Measurements from ENCODE around the gene NT5DC3. TPM values are rescaled to one million over a fixed set of nuclear protein-coding genes. Genes with fewer than 3 reads are reported as not detected.

NT5DC3 gene
- total RNA-seq, 1 experiment from 2014 or later: 12.5 TPM

DNA sequence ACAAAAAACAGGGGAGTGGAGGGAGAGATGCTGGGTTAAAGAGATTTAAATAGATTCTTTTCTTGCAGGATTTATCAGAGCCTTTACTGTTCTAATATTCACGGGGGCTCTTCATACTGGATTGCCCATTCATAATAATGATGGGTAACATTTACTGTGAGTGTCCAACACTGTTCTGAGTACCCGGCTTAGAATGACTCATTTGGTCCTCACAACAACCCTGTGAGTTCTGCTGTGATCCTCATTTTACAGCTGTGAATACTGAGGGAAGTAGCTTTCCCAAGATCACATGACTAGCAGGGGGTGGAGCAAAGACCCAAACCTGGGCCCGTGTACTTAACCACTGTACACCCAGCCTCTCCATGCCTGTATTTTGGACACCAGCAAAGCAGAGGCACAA, 113.4 kb downstream of the NT5DC3 start:
- no peak for ATAC-seq
- CTCF ChIA-PET: no interaction called here

GRCh38 chr12:103725398-103725797, 115.6 kb downstream of the NT5DC3 start:
- ChIA-PET CTCF (interaction anchor here (3.3 kb wide), 1 partner anchor 92 kb away, joined by 14 read pairs; no protein-coding TSS in a partner anchor), POLR2A (no interaction called here)
- DNase-seq (ENCODE audit: low spot score): no peak
- Mint-ChIP-seq H3K36me3 (no peaks in the 10 kb centered on the region), H3K4me1 (no peaks in the 10 kb centered on the region), H3K27ac (no peak overlapping the region), H3K9me3 (no peaks in the 10 kb centered on the region), H3K27me3 (ENCODE audit: low read depth) (no peaks in the 10 kb centered on the region; the same call in 1 of the 2 replicates), H3K4me3 (no peak overlapping the region)
- no peak for ATAC-seq
- no peak for TF ChIP-seq ATF1 (CRISPR knock-in tag; IDR thresholded peaks at IDR 0.05)
- no peak for TF ChIP-seq TEAD4 (CRISPR knock-in tag; IDR thresholded peaks at IDR 0.05)
- no peak for TF ChIP-seq ZBTB21 (CRISPR knock-in tag; IDR thresholded peaks at IDR 0.05; ENCODE audit: borderline replicate concordance)
- TF ChIP-seq, protein P1, sequence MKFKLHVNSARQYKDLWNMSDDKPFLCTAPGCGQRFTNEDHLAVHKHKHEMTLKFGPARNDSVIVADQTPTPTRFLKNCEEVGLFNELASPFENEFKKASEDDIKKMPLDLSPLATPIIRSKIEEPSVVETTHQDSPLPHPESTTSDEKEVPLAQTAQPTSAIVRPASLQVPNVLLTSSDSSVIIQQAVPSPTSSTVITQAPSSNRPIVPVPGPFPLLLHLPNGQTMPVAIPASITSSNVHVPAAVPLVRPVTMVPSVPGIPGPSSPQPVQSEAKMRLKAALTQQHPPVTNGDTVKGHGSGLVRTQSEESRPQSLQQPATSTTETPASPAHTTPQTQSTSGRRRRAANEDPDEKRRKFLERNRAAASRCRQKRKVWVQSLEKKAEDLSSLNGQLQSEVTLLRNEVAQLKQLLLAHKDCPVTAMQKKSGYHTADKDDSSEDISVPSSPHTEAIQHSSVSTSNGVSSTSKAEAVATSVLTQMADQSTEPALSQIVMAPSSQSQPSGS (CRISPR knock-in tag; IDR thresholded peaks at IDR 0.05; ENCODE audit: borderline replicate concordance, low read depth): no peak
- TF ChIP-seq USF2 (CRISPR knock-in tag; IDR thresholded peaks at IDR 0.05): no peak
- TF ChIP-seq, protein P2, sequence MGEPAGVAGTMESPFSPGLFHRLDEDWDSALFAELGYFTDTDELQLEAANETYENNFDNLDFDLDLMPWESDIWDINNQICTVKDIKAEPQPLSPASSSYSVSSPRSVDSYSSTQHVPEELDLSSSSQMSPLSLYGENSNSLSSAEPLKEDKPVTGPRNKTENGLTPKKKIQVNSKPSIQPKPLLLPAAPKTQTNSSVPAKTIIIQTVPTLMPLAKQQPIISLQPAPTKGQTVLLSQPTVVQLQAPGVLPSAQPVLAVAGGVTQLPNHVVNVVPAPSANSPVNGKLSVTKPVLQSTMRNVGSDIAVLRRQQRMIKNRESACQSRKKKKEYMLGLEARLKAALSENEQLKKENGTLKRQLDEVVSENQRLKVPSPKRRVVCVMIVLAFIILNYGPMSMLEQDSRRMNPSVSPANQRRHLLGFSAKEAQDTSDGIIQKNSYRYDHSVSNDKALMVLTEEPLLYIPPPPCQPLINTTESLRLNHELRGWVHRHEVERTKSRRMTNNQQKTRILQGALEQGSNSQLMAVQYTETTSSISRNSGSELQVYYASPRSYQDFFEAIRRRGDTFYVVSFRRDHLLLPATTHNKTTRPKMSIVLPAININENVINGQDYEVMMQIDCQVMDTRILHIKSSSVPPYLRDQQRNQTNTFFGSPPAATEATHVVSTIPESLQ (CRISPR knock-in tag; IDR thresholded peaks at IDR 0.05): no peak
- no peak for TF ChIP-seq NFE2L1 (CRISPR knock-in tag; IDR thresholded peaks at IDR 0.05)
- TF ChIP-seq JAZF1 (CRISPR knock-in tag; IDR thresholded peaks at IDR 0.05): no peak
- TF ChIP-seq ZNF532 (CRISPR knock-in tag; IDR thresholded peaks at IDR 0.05; ENCODE audit: borderline replicate concordance): no peak
- TF ChIP-seq ZNF423 (CRISPR knock-in tag; IDR thresholded peaks at IDR 0.05): no peak
- TF ChIP-seq, protein P3, sequence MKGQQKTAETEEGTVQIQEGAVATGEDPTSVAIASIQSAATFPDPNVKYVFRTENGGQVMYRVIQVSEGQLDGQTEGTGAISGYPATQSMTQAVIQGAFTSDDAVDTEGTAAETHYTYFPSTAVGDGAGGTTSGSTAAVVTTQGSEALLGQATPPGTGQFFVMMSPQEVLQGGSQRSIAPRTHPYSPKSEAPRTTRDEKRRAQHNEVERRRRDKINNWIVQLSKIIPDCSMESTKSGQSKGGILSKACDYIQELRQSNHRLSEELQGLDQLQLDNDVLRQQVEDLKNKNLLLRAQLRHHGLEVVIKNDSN (CRISPR knock-in tag; IDR thresholded peaks at IDR 0.05): no peak
- TF ChIP-seq CTCF (IDR thresholded peaks at IDR 0.05): no peak

More for the DNA sequence above, 113.4 kb downstream of the NT5DC3 start:
- Mint-ChIP-seq H3K4me3 (no peak overlapping the region), H3K9me3 (peaks cover 18% of the 10 kb centered on the region), H3K36me3 (peaks cover 9% of the 10 kb centered on the region), H3K4me1 (no peaks in the 10 kb centered on the region), H3K27ac (no peak overlapping the region), H3K27me3 (ENCODE audit: low read depth) (peaks cover 2% of the 10 kb centered on the region; the same call in 1 of the 2 replicates)
- no peak for DNase-seq (ENCODE audit: low spot score)
- TF ChIP-seq USF2 (CRISPR knock-in tag; IDR thresholded peaks at IDR 0.05) (0 out of 2 replicates have a peak, but pooled peaks have one; percentile 10), RORB (CRISPR knock-in tag; IDR thresholded peaks at IDR 0.05) (no peak), FOXK1 (CRISPR knock-in tag; IDR thresholded peaks at IDR 0.05) (no peak)
- POLR2A ChIA-PET: no interaction called here

Measured in WTC11 (cell line).